CD4-positive, alpha-beta T cell treated with Interleukin-6 for 4 hours (primary cell): ENCODE data around the gene EMSY.
A peak's percentile ranks its signal among the peaks of the same experiment; 100 is the strongest.
"Not testable (repeated sequence)": the region's sequence is repeated elsewhere in the genome, so short reads cannot be mapped to it uniquely, and the experiment has no call there.

Experiments used
- DNase-seq: peaks from one replicate; pipeline ENCODE4 v3.0.0-alpha.2; 2020; ENCODE audit warnings: mixed read lengths

EMSY gene

DNA sequence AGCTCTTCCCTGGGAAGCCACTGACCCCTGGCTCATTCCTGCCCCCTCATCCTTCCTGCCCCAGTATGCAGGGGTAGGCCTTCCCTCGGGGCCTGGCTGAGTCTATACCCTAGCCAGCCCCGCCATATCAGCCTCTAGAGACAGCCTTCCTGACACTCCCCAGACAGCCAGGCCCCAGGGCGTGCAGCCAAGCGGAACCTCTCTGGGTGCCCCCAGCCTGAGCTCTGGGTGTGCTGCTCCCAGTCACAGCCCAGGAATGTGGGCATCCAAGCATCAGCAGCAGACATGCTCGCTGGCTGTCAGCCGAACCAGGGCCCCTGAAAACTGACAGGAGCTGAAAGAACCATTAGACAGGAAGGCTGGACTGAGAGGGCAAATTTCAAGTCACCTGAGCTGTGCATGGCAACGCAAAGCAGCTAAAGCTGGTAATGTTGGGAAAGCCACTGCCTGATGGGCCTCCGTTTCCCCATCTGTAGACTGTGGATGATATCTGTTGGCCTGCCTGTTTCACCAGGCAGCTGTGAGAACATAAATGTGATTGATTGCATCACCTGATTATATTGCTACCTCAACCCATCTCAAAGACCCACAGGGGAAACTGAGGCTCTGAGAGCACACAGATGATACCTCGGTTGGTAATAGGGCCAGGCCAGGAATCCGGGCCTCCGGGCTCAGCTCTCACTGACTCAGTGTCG is 132.6 kb downstream of the EMSY start:
- DNase-seq: no peak

DNA sequence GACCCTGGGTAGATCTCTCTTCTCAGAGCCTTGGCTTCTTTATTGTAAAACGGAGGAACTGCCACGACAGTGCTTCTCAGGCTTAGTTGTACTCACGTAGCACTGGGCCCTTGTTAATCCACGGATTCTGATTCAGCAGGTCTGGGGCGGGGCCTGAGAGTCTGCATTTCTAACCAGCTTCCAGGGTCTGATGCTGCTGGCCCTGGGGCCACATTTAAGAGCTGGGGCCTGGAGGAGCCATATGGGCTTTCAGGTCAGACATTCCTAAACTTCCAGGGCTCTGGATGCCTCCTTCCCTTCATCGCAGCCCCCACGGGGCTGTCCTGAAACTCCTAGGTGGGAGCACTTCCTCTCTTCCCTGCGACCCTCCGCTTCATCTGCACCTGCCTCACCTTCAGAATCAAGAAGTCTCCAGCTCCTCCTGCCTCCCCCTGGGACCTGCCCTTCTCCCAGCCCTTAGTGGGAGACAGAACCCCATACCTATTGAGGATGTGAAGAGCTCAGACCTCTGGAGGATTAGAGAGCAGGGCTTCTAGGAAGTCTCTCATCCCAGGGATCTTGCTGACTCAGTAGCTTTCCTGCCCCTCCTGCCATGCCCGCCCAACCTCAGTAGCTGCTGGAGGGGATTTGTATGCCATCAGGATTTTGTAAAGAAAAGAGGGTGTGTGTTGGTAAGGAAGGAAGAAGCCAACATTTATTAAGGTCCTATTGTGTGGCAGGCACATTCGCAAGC is 133.3 kb downstream of the EMSY start:
- no peak for DNase-seq

DNA sequence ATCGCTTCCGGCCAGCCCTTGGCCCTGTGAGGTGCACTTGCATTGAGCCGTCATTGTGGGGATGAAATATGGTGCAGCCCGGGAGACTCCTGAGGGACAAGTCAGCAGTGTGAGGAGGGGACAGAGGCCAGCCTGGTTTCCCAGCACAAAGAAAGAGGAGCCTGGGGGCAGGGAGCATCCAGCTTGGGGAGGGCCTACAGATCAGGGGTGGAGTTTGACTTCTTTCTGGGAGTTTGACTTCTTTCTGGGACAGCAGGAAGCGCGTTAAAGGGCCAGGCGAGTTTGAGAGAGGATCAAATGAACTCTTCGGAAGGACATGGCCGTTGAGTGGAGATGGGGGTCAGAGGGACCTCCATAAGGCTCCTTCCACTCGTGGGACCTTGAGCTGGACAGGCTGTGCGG is 133.8 kb downstream of the EMSY start:
- DNase-seq: no peak

DNA sequence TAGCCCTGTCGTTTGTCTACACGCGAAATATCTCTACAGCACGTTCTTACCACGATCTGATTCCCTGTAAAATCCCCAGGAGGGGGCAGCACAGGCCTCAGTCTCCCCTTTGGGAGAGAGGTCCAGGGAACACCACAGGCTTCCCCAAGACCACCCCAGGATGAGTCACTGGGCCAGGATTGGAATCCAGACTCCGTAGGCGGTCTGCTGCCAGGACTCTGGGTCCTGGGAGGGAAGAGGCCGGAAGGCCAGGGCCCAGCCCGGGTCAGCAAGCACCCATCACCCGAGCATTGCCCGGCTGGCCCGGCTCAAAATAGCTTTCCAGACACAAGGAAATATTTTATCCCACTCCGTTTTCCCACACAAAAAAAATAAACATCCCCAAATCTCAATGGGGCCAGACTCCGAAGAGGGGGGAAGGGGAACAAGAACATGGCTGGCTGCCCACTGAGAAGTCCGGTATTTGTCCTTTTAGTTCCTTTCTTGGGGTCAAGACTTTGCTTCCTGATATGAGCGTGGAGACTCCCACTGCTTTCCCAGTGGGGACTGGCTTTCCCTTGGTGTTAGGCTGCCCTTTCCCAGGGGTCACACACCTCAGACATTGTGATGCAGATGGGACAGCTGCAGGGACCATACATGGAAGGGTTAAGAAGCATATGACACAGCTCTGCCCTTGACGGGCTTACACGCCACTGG is 134.4 kb downstream of the EMSY start:
- DNase-seq: no peak

DNA sequence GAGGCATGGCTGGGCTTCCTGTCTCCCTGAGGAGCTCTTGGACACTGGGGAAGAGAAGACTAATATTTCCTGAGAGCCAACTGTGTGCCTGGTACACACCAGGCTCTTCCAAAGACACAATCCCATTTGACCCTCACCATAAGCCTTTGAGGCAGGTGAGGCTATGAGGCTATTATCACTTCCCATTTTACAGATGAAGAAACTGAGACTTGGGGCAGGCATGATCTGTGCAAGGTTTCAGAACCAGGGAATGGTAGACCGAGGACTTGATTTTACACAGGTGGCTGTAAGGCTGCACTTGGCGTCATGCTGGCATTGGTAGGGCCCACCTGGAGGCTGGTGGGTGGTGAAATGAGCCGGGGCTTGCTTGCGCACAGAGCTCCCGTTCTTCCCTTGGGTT is 134.9 kb downstream of the EMSY start:
- DNase-seq: no peak

DNA sequence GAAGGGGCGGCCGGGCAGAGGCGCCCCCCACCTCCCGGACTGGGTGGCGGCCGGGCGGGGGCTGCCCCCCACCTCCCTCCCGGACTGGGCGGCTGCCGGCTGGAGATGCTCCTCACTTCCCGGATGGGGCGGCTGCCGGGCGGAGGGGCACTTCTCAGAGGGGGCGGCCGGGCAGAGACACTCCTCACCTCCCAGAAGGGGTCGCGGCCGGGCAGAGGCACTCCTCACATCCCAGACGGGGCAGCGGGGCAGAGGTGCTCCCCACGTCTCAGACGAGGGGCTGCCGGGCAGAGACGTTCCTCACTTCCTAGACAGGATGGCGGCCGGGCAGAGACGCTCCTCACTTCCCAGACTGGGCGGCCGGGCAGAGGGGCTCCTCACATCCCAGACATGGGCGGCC is 137.7 kb downstream of the EMSY start:
- not testable (repeated sequence) for DNase-seq

DNA sequence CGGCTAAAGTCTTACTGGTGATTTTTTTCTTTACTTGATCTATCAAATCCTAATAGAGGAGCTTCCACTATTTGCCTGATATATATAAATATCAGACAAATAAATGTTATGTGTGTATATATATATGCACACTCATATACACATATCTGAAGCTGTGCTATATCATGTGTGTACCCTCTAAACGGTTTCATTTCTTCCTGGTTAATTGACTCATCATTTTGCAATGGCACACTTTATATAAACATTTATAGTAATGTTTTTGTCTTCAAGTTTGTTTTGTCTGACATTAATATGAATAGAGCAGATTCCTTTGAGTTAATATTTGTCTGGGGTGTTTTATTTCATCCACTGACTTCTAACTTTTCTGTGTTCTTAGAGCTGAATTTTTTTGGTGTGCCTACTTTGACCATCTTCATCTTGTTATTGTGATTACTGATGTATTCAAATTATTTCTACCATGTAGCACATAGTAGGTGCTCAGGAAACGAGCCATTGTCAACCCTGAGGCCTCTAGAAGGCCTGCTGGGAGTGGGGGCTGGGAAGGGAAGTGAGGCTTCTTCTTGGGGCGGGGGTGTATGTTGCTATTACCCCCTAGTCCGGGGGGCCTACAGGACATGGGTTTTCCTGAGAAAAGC is 143.1 kb downstream of the EMSY start:
- no peak for DNase-seq

DNA sequence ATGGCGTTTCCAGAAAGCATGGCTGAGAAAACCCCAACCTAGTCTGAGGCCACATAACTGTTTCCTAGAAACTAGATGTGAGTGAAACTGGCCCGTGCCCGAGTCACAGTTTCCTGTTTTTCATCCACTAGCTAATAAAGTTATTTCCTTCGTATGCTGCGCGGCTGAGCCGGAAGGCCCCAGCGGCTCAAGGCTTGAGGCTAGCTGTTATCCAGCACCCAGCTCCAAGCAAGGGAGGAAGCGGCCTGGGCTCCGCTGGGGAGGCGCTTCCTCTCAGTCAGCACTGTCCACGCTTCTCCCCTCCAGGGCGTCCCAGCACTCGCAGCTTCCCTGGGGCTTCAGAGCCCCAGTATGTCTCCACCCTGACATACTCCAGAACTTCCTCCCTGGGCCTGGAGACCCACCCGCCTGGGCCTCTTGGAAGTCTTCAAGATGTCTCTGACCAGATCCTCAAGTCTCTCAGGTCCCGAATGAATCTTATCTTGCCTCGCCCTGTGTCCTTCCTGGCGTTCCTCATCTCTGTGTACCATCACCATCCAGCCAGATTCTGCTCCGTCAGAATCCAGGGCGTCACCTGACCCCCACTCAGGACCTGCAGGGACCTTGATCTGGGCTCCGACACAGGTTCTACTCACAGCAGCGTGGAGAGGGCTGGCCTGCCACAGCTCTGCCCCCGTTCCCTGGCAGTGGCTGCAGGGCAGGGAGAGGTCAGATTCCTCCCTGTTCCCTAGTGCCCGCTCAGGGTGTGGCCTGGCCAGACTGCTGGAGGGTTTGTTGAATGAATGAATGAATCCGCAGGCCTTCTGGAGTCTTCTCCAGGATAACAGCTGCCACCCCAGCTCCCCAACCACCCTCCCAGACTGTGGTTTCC is 143.9 kb downstream of the EMSY start:
- DNase-seq: peak; percentile 41

DNA sequence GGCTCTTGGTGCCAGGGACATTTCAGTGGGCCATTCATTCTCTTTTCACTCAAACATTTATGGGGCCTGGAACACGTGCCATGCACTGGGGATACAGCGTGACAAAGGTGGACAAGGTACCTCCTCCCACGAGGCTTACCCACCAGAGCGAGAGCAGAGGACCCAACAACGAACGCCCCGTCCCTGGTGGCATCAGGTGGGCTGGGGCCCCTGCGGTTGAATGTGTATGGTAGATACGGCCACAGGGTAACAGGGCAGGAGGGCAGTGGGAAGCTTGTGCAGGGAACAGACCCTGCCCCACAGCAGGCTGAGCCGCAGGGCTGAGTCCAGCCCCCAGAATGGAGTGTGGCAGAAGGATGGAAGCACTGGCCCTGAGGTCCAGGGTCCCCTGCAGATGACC is 144.7 kb downstream of the EMSY start:
- DNase-seq: no peak

DNA sequence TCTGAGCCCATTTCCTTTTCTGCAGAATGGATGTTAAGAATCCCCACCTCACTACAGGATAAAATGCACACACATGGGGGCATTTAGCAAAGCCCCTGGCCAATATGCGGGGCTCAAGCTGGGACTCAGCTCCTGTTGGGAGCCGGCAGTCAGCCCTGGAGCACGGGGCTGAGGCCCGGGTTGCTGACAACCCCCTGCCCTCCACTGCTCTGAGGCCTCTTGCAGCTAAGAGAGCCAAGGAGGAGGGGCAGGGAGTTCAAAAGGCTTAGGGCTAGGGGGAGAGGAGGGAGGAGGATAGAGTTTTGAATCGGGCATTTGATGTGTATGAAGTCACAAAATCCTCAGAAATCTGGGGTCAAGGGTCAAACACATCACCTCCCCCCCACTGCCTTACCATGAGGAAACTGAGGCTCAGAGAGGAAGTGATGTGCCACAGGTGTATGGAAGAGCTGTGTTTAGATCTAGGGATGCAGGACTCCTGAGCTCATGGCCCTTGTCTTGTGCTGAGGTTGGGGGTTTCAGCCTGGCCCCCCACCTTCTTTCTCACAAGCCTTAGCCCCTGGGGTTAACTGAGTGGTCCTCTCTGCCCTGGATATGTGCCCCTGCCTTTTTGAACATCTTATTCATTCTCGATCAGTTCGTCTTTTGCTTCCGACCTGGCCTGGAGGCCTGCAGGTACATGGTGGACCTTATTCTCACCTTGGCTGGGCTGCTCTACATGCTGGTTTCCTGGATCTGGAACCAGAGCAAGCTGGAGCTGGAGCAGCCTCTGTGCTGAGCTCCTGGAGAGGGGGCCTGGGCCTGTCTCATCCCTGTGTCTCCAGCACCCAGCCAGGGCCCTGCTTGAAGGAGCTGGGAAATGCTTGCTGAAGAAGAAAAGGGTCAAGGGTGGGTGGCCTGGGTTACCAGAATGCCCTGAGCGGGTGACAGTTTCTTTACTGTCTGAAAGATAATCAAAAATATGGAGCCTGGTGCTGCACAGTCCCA is 145.4 kb downstream of the EMSY start:
- DNase-seq: no peak

DNA sequence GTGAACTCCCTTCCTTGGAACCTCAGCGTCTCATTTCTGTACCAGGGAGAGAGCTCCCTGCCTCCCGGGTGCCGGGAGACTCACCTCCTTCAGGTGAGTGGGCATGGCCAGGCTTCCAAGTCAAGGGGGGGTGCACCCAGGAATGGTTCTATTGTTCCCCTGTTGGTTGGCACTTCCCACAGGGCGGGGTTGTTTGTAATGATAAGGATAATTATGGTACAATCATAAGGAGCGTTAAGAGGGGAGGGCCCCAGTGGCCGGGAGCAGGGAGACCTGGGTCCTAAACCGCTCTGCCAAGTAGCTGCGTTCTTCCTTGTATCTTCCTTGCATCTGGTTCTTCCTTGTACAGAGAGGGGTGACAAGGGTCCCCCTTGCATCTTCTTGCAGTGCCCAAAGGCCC is 146.6 kb downstream of the EMSY start:
- no peak for DNase-seq

DNA sequence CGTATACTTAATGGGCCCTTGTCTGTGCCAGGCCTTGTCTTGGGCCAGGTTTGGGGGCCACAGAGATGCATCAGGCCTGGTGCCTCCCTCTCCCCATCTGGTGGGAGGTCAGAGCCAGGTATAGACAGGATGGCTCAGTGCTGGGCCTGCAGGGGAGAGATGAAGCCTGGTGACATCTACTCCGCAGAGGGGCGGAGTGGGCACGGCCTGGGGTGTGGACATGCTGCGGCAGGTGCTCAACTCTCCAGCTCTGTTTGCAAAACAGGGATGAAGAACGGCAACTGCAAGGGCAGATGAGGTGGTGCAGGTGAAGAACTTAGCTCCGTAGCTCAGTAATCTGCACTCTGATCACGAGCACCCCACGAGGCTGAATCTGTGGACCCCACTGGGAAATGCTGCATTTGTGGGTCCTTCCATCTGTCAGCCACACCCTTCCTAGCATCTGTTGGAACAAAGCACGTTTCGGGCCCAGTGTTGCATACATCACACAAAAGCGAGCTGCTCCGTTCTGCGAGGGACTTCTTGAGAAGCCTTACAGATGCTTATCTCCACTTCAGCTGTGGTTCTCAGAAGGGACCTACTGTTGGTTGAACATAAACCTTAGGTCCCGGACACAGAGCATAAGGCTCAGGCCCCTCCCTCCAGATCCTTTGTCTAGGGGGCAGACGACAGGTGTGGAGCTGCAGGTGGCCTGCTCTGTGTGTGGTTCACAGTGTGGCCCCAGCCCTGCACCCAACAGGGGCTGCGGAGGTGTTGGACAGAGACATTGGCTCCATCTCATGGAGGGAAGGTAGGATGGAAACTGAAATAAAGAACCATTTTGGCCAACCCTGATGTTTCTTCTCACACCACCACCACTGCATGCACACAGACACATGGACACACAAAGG is 147.5 kb downstream of the EMSY start:
- DNase-seq: no peak

DNA sequence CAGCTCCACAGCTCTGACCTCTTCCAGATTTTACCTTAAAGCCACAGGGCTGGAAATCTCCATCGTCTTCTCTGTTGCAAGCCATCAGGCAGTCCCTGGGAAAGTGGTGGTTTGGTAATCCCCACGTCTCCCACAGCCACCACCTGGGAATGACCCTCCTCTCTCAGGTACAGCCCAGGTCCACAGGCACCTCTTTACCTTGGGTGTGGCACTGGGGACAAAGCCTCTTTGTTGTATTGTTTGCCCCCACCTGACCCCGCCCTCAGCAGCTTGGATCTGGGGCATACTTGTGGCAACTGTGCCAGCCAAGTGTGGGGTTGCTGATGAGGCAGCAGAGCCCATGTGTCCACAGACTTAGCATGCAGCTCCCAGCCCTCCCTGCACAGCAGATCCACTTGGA is 148.1 kb downstream of the EMSY start:
- no peak for DNase-seq

DNA sequence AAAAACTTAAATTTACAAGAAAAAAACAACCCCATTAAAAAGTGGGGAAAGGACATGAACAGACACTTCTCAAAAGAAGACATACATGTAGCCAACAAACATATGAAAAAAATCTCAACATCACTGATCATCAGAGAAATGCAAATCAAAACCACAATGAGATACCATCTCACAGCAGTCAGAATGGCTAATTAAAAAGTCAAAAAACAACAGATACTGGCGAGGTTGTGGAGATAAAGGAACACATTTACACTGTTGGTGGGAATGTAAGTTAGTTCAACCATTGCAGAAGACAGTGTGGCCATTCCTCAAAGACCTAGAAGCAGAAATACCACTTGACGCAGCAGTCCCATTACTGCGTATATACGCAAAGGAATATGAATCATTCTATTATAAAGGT is 150.3 kb downstream of the EMSY start:
- DNase-seq: not testable (repeated sequence)

DNA sequence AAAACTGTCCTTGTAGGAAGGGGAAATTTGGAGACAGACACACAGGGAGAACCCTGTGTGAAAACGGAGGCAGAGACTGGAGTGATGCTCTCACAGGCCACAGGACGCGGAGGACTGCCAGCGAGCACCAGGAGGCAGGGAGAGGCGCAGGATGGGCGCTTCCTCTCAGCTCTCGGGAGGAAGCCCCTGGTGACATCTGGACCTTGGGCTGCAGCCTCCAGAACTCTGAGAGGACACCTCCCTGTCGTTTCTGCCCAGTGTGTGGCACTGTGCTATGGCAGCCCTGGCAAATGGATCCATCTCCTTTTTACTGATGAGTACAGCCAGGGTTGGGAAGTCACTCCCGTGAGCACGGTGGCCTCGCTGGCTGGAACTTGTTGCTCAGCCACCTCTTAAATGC is 151.8 kb downstream of the EMSY start:
- DNase-seq: no peak

DNA sequence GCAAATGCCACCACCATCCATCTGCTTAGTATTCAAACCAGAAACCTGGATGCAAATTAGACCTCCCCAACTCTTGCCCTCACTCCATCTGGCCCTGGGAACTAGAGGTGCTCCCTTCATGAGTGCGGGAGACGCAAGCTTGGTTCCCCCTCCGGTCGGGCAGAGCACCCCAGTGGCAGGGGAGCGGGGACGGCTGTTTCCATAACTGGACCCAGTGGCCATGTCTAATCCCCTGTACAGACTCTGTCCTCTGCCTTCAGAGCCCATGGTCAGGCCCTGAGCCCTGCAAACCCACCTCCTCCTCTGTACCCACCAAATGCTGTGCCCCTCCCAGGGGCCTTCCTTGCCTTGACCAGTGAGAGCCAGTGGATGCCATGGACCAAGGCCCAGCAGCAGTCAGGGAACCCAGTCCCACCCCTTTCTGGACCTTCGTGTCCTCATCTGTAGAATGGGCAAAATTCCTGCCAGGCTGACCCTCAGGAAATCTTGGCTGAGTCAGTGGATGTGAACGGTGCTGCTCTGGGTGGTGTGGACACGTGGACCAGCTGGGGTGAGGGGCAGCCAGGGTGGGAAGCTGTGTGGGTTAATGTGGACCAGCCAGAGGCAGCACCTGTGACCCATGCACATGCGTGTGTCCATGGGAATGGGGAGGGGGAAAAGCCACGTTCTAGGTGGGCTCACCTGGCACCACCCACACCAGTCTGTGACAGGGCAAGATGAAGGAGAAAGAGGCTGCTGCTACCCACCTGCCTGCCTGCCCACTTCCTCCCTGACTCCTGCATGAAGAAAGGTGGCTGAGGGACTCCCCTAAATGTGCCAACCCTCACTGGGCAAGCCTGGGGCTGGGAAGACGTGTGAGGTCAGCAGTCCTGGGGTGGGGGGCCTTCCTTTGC is 153.0 kb downstream of the EMSY start:
- DNase-seq: no peak

DNA sequence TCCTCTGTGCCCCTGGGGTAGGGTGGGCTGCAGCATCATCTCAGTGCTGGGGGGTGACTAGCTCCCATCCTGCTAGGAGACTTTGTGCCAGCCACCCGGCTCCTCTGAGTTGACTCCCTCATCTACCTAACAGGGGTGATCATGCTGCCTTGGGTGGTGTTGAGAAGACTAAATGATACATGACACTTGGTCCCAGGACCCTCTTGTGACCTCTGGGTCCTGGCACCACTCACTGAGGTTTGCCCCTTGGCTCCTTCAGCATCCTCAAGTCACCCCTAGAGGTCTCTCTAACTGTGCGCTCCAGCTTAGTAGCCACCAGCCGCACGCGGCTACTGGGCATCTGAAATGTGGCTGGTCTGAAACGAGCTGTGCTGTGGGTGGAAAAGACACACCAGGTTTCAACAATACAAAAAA is 153.6 kb downstream of the EMSY start:
- no peak for DNase-seq

DNA sequence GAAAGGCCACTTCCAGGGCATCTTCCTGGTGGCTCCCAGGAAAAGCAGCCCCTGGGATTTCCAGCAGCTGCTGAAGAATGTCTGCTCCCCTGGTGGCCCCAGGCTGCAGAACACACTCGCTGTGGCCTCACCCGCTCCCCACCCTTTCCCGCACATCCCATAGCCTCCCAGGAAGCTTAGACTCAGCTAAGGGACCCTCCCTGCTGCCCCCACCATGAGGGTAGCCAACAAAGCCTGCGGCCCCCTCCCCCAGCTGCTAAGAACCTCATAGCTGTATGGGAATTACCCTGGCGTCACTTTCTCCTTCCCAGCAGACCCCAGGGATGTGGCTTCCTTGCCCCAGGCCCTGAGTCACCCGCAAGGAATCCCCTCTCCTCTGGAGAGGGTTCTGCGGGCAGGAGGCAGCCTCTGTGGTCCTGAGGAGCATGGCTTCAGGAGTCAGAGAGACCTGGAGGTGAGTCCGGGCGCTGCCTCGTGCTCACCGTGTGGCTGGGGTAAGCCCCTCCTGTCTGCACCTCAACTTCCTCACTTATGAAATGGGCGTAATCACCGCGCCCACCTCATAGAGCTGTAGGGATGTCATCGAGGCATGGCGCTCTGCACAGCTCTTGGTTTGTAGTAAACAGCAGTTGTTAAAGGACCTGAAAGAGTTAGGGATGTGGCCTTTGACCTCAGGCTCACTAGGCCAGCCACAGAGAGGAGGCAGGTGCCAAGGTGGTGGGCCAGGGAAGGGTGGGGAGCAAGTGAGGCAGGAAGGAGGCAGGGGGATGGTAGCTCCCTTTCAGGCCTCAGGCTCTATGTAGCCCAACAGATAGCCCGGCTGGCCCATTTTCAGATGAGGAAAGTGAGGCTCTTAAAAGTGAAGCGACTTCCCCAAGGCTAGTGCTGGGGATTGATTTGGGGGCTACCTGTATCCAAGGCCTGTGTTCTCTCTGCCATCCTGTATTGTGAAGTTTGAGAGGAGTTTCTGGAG is 154.5 kb downstream of the EMSY start:
- no peak for DNase-seq
